ENCODE data around the gene DROSHA.

Gene DROSHA

GRCh38 chr5:31378838-31379237, 153.1 kb downstream of the DROSHA start:
- Histone ChIP-seq H3K4me2 (ENCODE audit: insufficient read depth, low read length) (no peak overlapping the region), H3K27ac (ENCODE audit: low read length) (no peak overlapping the region), H3K27me3 (ENCODE audit: insufficient read depth, low read length, poor library complexity) (no peaks in the 10 kb centered on the region), H3K9ac (ENCODE audit: low read depth, low read length) (no peak overlapping the region), H3K79me2 (ENCODE audit: insufficient read depth, low read length) (no peaks in the 10 kb centered on the region), H3K4me3 (ENCODE audit: low read depth in 1 of 2, low read length in 2 of 2) (no peak overlapping the region), H3K9me3 (ENCODE audit: insufficient read depth, low read length, severe bottlenecking) (no peaks in the 10 kb centered on the region), H4K20me1 (ENCODE audit: insufficient read depth, low read length) (no peaks in the 10 kb centered on the region), H3K4me1 (ENCODE audit: insufficient read depth, low read length) (no peaks in the 10 kb centered on the region), H3K36me3 (ENCODE audit: insufficient read depth, low read length) (no peaks in the 10 kb centered on the region), H2AFZ (ENCODE audit: low read depth, low read length) (no peak overlapping the region)
- no peak for DNase-seq
- TF ChIP-seq, protein P1, sequence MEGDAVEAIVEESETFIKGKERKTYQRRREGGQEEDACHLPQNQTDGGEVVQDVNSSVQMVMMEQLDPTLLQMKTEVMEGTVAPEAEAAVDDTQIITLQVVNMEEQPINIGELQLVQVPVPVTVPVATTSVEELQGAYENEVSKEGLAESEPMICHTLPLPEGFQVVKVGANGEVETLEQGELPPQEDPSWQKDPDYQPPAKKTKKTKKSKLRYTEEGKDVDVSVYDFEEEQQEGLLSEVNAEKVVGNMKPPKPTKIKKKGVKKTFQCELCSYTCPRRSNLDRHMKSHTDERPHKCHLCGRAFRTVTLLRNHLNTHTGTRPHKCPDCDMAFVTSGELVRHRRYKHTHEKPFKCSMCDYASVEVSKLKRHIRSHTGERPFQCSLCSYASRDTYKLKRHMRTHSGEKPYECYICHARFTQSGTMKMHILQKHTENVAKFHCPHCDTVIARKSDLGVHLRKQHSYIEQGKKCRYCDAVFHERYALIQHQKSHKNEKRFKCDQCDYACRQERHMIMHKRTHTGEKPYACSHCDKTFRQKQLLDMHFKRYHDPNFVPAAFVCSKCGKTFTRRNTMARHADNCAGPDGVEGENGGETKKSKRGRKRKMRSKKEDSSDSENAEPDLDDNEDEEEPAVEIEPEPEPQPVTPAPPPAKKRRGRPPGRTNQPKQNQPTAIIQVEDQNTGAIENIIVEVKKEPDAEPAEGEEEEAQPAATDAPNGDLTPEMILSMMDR (IDR thresholded peaks at IDR 0.05; ENCODE audit: borderline replicate concordance, extremely low read depth, low read length, poor library complexity, severe bottlenecking): no peak
- TF ChIP-seq EZH2 (IDR thresholded peaks at IDR 0.05; ENCODE audit: borderline replicate concordance, low read depth, low read length, severe bottlenecking): no peak
- ATAC-seq (ENCODE audit: insufficient read depth, low read depth): no peak

GRCh38 chr5:31378136-31378535, 153.8 kb downstream of the DROSHA start:
- Histone ChIP-seq H3K27ac (ENCODE audit: low read length) (no peak overlapping the region), H2AFZ (ENCODE audit: low read depth, low read length) (no peak overlapping the region), H3K4me1 (ENCODE audit: insufficient read depth, low read length) (no peaks in the 10 kb centered on the region), H4K20me1 (ENCODE audit: insufficient read depth, low read length) (no peaks in the 10 kb centered on the region), H3K79me2 (ENCODE audit: insufficient read depth, low read length) (no peaks in the 10 kb centered on the region), H3K9me3 (ENCODE audit: insufficient read depth, low read length, severe bottlenecking) (no peaks in the 10 kb centered on the region), H3K27me3 (ENCODE audit: insufficient read depth, low read length, poor library complexity) (no peaks in the 10 kb centered on the region), H3K4me3 (ENCODE audit: low read depth in 1 of 2, low read length in 2 of 2) (no peak overlapping the region), H3K9ac (ENCODE audit: low read depth, low read length) (no peak overlapping the region), H3K4me2 (ENCODE audit: insufficient read depth, low read length) (no peak overlapping the region), H3K36me3 (ENCODE audit: insufficient read depth, low read length) (no peaks in the 10 kb centered on the region)
- ATAC-seq (ENCODE audit: insufficient read depth, low read depth) (no peak), DNase-seq (no peak)
- TF ChIP-seq, protein P1 (IDR thresholded peaks at IDR 0.05; ENCODE audit: borderline replicate concordance, extremely low read depth, low read length, poor library complexity, severe bottlenecking): no peak
- TF ChIP-seq EZH2 (IDR thresholded peaks at IDR 0.05; ENCODE audit: borderline replicate concordance, low read depth, low read length, severe bottlenecking): no peak

- TF ChIP-seq, protein P1 (IDR thresholded peaks at IDR 0.05; ENCODE audit: borderline replicate concordance, extremely low read depth, low read length, poor library complexity, severe bottlenecking): no peak
- no peak for TF ChIP-seq EZH2 (IDR thresholded peaks at IDR 0.05; ENCODE audit: borderline replicate concordance, low read depth, low read length, severe bottlenecking)
- Histone ChIP-seq H3K4me2 (ENCODE audit: insufficient read depth, low read length) (no peak overlapping the region), H3K36me3 (ENCODE audit: insufficient read depth, low read length) (no peaks in the 10 kb centered on the region), H3K4me1 (ENCODE audit: insufficient read depth, low read length) (no peaks in the 10 kb centered on the region), H3K79me2 (ENCODE audit: insufficient read depth, low read length) (no peaks in the 10 kb centered on the region), H4K20me1 (ENCODE audit: insufficient read depth, low read length) (no peaks in the 10 kb centered on the region), H3K27me3 (ENCODE audit: insufficient read depth, low read length, poor library complexity) (no peaks in the 10 kb centered on the region), H3K9ac (ENCODE audit: low read depth, low read length) (no peak overlapping the region), H3K9me3 (ENCODE audit: insufficient read depth, low read length, severe bottlenecking) (no peaks in the 10 kb centered on the region), H2AFZ (ENCODE audit: low read depth, low read length) (no peak overlapping the region), H3K4me3 (ENCODE audit: low read depth in 1 of 2, low read length in 2 of 2) (no peak overlapping the region), H3K27ac (ENCODE audit: low read length) (no peak overlapping the region)
- DNase-seq (no peak), ATAC-seq (ENCODE audit: insufficient read depth, low read depth) (no peak)
Measured at GRCh38 chr5:31377274-31377946, 154.5 kb downstream of the DROSHA start.

All from DND-41 (cell line).